ENCODE measurements around the gene RHBDL1. TPM values are rescaled to one million over a fixed set of nuclear protein-coding genes. Genes with fewer than 3 reads are reported as not detected.

Gene RHBDL1
- total RNA-seq, 1 experiment from 2014 or later, result 12.7 TPM

DNA sequence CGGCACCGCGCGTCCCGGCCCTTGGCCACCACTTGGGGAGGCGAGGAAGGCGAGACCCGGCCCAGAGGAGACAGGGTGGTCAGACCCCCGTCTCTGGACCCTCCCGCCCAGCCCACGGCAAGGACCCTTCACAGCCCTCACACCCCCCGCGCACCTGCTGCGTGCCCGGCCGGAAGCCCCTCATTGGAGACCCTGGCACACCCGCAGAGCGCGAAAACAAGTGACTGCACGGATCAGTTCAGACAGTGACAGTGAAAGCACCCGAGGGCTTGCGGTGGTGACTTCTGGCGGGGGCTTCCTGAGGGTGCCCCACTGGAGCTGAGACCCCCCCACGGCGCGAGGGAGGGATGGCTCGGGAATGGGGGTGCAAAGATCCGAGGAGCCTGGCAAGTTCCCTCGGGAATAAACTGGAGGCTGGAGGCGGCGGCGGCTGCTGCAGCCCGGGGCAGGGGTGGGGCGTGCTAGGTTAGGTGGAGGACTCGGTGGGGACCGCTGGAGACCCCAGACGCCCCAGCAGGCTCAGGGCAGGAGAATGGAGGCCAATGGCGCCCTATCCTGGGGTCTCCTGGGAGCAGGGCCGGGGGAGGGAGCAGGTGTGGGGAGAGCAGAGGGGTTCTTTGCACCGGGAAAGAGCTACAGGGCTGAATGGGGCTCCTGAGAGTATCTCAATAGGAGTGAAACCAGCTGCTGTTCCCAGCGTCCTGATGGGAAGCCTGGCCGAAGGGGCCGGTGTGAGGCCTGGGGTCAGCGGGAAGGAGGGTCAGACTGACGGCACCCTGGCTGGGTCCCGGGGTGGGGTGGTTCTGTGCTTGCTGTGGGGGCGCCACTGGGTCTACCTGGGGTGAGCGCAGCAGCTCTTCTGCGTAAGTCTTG is 31.0 kb downstream of the RHBDL1 start:
- H3K79me2 ChIP-seq (ENCODE audit: insufficient read depth, low read length), result peaks cover 34% of the 10 kb centered on the region
- peak overlapping the region; percentile 18; the same call in 1 of the 2 replicates for H3K27ac ChIP-seq (ENCODE audit: low read depth, low read length)
- peaks cover 0 to 33% of the 10 kb centered on the region in 2 experiments; a peak in 3 of 4 replicates for H3K4me1 ChIP-seq (ENCODE audit: control insufficient read depth in 1 of 2, insufficient read depth in 2 of 2, low read length in 2 of 2)
- H3K9me2 ChIP-seq (ENCODE audit: insufficient read depth), result no peaks in the 10 kb centered on the region
- no peaks in the 10 kb centered on the region for H4K20me1 ChIP-seq (ENCODE audit: insufficient read depth)
- peak overlapping the region; percentile 45 for H3K4me2 ChIP-seq (ENCODE audit: low read length)
- BruUV-seq (replicated peaks), result no TSS peak
- no peak overlapping the region for H3K9ac ChIP-seq (ENCODE audit: low read length)
- H3K4me3 ChIP-seq (replicated peaks in 1 of 2; ENCODE audit: low read depth in 1 of 2, low read length in 2 of 2), result 0 out of 4 replicates have a peak overlapping the region, but pooled peaks of 1 of the 2 experiments have one; percentile 4
- no peaks in the 10 kb centered on the region for H3K9me3 ChIP-seq (ENCODE audit: control insufficient read depth in 1 of 2, insufficient read depth in 1 of 2, low read depth in 1 of 2, low read length in 2 of 2)
- H3K36me3 ChIP-seq (ENCODE audit: control insufficient read depth in 1 of 2, insufficient read depth in 2 of 2, low read length in 2 of 2), result no peaks in the 10 kb centered on the region; a peak in 2 of 4 replicates
- ChIA-PET POLR2A (interaction anchor here (1.4 to 1.7 kb wide), 2 partner anchors 14 to 82 kb away, joined by 4 to 7 read pairs; partner anchors contain the start of genes CHTF18 and RPUSD1), CTCF (no interaction called here), RAD21 (ENCODE audit: low non-redundant PET in 1 of 2, low total read pairs in 2 of 2, uncharacterized antibody in 2 of 2, unreplicated experiment in 2 of 2) (no interaction called here)
- TF ChIP-seq EZH2 (IDR thresholded peaks at IDR 0.05) (no peak), CBX3 (IDR thresholded peaks at IDR 0.05; ENCODE audit: low read depth) (no peak), ZBTB33 (IDR thresholded peaks at IDR 0.05; ENCODE audit: extremely low read depth, insufficient replicate concordance, low read length) (no peak), REST (IDR thresholded peaks at IDR 0.05; ENCODE audit: low read depth) (no peak), ATF3 (IDR thresholded peaks at IDR 0.05) (no peak), EZH2phosphoT487 (IDR thresholded peaks at IDR 0.05; ENCODE audit: borderline replicate concordance) (no peak), POLR2A (IDR thresholded peaks at IDR 0.05; ENCODE audit: borderline replicate concordance, extremely low read depth, insufficient read depth, insufficient read length) (no peak), ZFX (IDR thresholded peaks at IDR 0.05) (no peak), MAX (IDR thresholded peaks at IDR 0.05) (no peak), SRF (IDR thresholded peaks at IDR 0.05; ENCODE audit: low read depth) (no peak), SIN3A (IDR thresholded peaks at IDR 0.05; ENCODE audit: low read depth) (no peak), SP1 (IDR thresholded peaks at IDR 0.05; ENCODE audit: low read depth) (no peak), RAD21 (IDR thresholded peaks at IDR 0.05; ENCODE audit: low read depth) (no peak), ELF1 (IDR thresholded peaks at IDR 0.05; ENCODE audit: borderline replicate concordance, low read depth) (no peak), CEBPB (IDR thresholded peaks at IDR 0.05; ENCODE audit: low read depth) (no peak)
- no peak overlapping the region for H2AFZ ChIP-seq (ENCODE audit: low read depth, low read length, poor library complexity, severe bottlenecking)
- H3K27me3 ChIP-seq (ENCODE audit: insufficient read depth, low read length), result no peaks in the 10 kb centered on the region
- DNase-seq (ENCODE audit: low read depth, low spot score), result no peak
- intact Hi-C loops (cut with micrococcal nuclease), result no loop called here
- ATAC-seq, result no peak

Measured in HCT116 (cell line).